ENCODE data around the gene NUMB.
"Not testable (repeated sequence)": the region's sequence is repeated elsewhere in the genome, so short reads cannot be mapped to it uniquely, and the experiment has no call there.

Gene NUMB

DNA sequence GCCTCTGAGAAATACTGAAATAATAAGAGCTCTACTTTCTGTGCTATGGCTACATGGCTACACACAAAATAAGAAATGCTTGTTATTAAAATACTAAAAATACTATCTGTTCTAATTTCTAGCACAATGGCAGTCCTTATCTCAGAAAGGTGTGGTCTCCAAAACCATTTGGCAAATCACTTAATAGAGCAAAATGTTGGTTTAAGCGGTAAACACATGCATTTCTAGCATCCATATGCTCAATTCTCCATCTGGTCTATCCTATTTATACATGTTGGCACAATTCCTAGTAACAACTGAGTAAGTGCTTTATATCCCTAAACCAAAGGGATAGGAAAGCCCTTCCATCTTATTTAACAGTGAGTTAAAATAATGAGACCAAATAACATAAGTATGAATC is 114.0 kb downstream of the NUMB start:
- no peak for DNase-seq

DNA sequence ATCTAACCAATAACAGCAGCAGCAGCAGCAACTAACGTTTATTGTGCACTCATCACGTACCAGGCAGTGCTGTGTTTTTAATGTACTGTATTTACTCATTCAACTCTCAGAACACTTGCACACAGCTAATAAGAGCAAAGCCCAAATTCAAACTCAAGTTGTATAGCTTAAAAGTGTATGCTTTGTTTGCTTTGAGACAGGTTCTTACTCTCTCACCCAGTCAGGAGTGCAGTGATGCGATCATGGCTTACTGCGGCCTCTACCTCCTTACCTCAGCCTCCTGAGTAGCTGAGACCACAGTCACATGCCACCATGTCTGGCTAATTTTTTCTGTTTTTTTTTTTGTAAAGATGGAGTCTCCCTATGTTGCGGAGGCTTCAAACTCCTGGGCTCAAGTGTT is 115.7 kb downstream of the NUMB start:
- DNase-seq, result no peak

DNA sequence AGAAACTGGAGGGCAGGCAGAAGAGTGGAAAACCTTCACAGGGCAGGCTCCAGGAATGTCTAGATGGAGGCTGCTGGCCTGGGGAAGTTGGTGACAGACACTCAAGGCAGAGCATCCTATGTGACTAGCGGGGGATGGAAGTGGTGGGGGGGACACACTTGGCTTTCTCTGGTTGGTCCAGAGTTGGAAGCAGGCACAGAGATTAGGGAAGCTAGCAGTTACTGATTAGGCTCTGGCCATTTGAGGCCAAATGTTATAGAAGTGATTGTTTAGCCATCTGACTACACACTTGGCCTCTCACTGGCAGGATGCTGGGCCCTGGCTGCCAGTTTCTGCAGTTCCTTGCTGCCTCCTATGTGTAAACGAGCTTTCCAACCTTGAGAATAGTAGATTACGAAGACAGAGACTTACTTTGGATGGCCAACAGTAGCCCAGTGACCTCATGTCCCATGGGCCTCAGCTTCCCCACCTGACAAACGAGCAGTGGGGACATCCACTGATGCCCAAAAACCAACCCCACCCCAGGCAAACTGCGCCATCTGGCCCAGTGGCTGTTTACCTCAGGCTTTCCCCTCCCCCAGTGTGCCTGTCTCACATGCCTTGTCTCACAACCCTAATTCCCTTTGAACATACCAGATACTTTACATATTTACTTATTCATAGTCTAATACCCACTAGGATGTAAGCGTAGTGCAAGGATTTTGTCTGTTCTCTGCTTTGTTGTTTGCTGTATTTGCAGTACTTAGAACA is 118.3 kb downstream of the NUMB start:
- DNase-seq, result no peak

GRCh38 chr14:73339206-73339605 is 119.1 kb downstream of the NUMB start:
- no peak for DNase-seq

- DNase-seq, result no peak
Measured at GRCh38 chr14:73338551-73338950, 119.8 kb downstream of the NUMB start.

- no peak for DNase-seq
Measured at GRCh38 chr14:73333031-73333430, 125.3 kb downstream of the NUMB start.

- no peak for DNase-seq
Measured at GRCh38 chr14:73325630-73326299, 132.6 kb downstream of the NUMB start.

- DNase-seq, result no peak
Measured at GRCh38 chr14:73325063-73325462, 133.3 kb downstream of the NUMB start.

GRCh38 chr14:73324533-73324932 is 133.8 kb downstream of the NUMB start:
- DNase-seq, result no peak

GRCh38 chr14:73323896-73324399 is 134.4 kb downstream of the NUMB start:
- no peak for DNase-seq

GRCh38 chr14:73313151-73313550 is 145.2 kb downstream of the NUMB start:
- no peak for DNase-seq

DNA sequence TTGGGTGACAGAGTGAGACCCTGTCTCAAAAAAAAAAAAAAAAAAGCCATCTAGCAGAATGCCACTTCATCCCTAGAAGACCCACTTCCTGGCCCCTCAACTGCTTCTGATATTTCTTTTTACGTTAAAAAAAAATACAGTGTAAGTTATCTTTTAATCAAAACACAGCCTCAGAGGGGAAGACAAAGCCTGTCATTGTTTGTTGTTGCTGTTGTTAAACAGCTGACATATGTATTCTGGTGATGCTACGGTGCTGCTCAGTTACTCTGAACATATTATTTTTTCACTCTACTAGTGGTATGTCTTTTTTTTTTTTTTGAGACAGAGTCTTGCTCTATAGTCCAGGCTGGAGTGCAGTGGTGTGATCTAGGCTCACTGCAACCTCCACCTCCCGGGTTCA is 145.7 kb downstream of the NUMB start:
- DNase-seq, result no peak

DNA sequence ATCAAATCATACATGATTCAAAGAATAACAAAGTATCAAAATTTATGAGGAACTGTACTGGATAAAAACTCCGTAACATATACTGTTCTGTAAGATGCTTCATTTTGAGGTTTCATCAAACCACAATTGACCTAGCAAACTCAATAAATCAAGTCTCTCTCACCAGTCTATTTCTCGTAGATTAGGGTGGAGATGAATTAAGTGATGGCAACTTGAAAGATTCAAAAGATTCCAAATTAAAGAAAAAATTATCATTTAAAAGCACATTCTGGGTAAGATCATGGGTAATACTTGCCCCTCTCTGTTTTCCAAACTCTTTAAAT is 146.7 kb downstream of the NUMB start:
- DNase-seq, result no peak

DNA sequence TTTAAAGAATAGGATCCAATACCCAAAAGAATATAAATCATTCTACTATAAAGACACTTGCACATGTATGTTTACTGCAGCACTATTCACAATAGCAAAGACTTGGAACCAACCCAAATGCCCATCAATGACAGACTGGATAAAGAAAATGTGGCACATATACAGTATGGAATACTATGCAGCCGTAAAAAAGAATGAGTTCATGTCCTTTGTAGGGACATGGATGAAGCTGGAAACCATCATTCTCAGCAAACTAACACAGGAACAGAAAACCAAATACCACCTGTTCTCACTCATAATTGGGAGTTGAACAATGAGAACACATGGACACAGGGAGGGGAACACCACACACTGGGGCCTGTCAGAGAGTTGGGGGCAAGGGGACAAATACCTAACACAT is 149.1 kb downstream of the NUMB start:
- not testable (repeated sequence) for DNase-seq

- no peak for DNase-seq
Measured at GRCh38 chr14:73307261-73307660, 151.1 kb downstream of the NUMB start.

DNA sequence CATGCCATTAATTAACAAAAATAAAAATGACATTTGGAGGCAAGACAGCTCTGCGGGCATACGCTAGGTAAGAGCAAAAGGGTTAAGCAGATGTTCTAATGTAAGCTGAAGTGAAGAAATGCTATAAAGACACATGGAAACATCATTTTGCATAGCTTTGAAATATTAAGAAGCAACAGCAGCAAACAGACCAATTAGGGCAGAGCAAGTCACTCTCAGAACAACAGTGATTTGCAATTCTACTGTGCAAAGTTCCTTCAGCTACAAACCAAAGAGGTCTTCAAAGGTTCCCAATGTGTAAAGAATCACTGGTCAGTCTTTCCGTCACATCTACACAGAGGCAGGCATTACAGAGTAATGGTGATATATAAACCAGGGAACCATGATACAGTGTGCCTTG is 152.8 kb downstream of the NUMB start:
- no peak for DNase-seq

- no peak for DNase-seq
Measured at GRCh38 chr14:73295198-73295796, 163.0 kb downstream of the NUMB start.

DNA sequence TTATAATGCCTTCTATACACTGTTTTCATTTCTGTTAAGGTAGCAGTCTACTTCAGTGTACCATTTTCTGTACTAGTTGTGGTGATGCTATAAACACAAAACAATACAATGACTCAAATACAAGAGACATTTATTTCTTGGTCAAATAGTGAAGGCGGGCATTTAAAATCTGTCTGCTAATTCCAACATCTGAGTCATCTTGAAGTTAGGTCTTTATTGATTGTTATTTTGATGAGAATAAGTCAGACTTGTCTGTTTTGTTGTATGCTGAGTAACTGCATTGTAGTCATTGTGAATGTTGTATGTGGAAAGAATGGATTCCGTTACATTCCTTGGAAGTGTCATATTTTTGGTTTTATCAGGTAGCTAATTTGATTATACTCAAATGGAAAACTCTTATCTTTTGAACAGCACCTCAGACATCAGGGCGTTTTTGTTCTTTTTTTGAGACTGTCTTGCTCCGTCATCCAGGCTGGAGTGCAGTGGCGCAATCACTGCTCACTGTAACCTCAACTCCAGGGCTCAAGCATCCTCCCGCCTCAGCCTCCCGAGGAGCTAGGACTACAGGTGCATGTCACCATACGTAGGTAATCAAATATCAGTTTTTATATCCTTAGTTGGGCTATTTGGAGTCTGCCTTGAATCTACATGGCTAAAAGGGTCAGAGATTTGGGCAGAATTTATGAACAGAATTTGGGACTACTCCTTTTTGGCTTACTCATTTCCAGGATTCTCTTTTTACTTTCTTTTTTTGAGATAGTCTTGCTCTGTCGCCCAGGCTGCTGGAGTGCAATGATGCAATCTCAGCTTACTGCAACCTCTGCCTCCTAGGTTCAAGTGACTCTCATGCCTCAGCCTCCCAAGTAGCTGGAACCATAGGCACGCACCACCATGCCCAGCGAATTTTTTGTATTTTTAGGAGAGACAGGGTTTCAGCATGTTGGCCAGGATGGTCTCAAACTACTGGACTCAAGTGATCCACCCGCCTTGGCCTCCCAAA is 164.3 kb downstream of the NUMB start:
- DNase-seq, result no peak

DNA sequence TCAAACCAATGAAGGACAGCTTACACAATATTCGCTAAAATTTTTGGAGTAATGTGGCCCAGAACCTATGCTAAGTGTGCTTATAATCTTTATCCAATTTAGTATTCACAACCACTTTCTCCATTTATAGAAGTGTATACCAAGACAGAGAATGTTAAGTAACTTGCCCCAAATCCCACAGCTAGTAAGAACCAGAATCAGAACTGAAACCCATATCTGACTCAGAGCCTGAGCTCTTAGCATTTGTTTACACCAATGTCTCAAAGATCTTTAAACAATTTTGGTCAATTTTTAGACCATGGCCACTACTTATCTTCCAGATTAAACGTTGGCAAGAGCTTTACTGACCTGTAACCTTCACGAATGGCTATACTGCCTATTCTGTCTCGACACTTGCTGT is 168.1 kb downstream of the NUMB start:
- no peak for DNase-seq

GRCh38 chr14:73289729-73290128 is 168.6 kb downstream of the NUMB start:
- DNase-seq, result no peak

DNA sequence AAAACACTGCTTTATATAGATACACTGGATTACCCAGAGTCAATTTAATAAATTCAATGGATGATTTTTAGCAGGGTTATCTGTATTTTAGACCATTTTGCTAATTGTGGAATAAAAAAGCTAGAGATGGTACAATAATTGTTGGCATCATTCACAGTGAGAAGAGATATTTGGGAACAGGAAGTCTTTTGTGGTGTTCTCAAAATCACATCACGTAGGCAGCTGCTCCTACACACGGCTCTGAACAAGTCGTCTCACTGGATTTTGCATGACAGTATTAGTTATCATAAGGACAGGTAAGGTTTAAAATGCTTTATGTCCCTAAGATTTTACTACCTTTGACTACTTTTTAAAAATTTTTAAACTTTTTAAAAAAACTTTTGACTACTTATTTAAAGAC is 169.0 kb downstream of the NUMB start:
- DNase-seq, result no peak

- DNase-seq, result no peak
Measured at GRCh38 chr14:73287071-73287470, 171.3 kb downstream of the NUMB start.

DNA sequence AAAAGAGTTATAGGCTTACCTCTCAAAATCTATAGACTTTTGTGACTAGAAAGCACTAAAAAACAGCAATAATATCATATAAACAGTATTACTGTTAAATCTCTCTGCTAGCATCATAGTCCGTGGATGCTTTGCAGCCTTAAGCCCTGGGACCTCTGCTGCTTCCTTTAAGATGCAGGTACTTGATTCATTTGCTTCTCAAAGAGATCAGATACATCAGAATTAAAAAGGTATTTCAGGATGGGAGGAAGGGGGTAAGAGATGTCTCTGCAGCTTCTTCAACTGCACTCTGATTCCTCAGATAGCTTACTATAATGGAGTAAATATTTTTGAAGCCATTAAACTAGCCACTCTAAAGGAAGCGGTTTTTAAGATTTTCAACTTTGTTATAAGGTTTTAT is 171.7 kb downstream of the NUMB start:
- no peak for DNase-seq
